ENCODE data around the gene EFCAB6. TPM values are rescaled to one million over a fixed set of nuclear protein-coding genes. Genes with fewer than 3 reads are reported as not detected.

EFCAB6 gene
- polyA plus RNA-seq, 2 of the 4 experiments (the other 2 are of a cell fraction): 0.46 to 1.2 TPM

GRCh38 chr22:43587574-43587973 lies 224.5 kb downstream of the EFCAB6 start:
- TF ChIP-seq EHMT2 (IDR thresholded peaks at IDR 0.05; ENCODE audit: low read depth) (no peak), CHD2 (IDR thresholded peaks at IDR 0.05; ENCODE audit: low read length, partially characterized antibody) (no peak), BHLHE40 (IDR thresholded peaks at IDR 0.05; ENCODE audit: low read depth, low read length) (no peak), POLR2AphosphoS2 (conservative IDR thresholded peaks at IDR 0.05; ENCODE audit: low read length) (no peak), CBX8 (IDR thresholded peaks at IDR 0.05) (no peak), MAX (IDR thresholded peaks at IDR 0.05) (no peak), MAZ (IDR thresholded peaks at IDR 0.05; ENCODE audit: borderline replicate concordance, low read depth, low read length) (no peak), HOXB13 (CRISPR knock-in tag; IDR thresholded peaks at IDR 0.05; ENCODE audit: low read depth) (no peak), SMC3 (IDR thresholded peaks at IDR 0.05) (no peak), ZC3H11A (IDR thresholded peaks at IDR 0.05) (no peak), ZSCAN20 (CRISPR knock-in tag; IDR thresholded peaks at IDR 0.05) (no peak), NR3C1 (IDR thresholded peaks at IDR 0.05) (no peak), HEYL (CRISPR knock-in tag; IDR thresholded peaks at IDR 0.05) (no peak), KDM5A (IDR thresholded peaks at IDR 0.05) (no peak)
- TF ChIP-seq, protein P1, sequence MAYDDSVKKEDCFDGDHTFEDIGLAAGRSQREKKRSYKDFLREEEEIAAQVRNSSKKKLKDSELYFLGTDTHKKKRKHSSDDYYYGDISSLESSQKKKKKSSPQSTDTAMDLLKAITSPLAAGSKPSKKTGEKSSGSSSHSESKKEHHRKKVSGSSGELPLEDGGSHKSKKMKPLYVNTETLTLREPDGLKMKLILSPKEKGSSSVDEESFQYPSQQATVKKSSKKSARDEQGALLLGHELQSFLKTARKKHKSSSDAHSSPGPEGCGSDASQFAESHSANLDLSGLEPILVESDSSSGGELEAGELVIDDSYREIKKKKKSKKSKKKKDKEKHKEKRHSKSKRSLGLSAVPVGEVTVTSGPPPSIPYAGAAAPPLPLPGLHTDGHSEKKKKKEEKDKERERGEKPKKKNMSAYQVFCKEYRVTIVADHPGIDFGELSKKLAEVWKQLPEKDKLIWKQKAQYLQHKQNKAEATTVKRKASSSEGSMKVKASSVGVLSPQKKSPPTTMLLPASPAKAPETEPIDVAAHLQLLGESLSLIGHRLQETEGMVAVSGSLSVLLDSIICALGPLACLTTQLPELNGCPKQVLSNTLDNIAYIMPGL (CRISPR knock-in tag; IDR thresholded peaks at IDR 0.05; ENCODE audit: borderline replicate concordance): no peak
- TF ChIP-seq, protein P2, sequence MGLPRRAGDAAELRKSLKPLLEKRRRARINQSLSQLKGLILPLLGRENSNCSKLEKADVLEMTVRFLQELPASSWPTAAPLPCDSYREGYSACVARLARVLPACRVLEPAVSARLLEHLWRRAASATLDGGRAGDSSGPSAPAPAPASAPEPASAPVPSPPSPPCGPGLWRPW (IDR thresholded peaks at IDR 0.05): no peak
- TF ChIP-seq, protein P3, sequence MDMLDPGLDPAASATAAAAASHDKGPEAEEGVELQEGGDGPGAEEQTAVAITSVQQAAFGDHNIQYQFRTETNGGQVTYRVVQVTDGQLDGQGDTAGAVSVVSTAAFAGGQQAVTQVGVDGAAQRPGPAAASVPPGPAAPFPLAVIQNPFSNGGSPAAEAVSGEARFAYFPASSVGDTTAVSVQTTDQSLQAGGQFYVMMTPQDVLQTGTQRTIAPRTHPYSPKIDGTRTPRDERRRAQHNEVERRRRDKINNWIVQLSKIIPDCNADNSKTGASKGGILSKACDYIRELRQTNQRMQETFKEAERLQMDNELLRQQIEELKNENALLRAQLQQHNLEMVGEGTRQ (IDR thresholded peaks at IDR 0.05): no peak
- Histone ChIP-seq H3K4me1 (no peaks in the 10 kb centered on the region), H3K4me2 (no peak overlapping the region), H3K27ac (no peak overlapping the region), H3K9me3 (peaks cover 14% of the 10 kb centered on the region), H3K4me3 (no peak overlapping the region)
- POLR2A ChIA-PET: no interaction called here
- CTCF ChIA-PET: interaction anchor here (0.5 to 1.3 kb wide), 2 partner anchors 13 to 127 kb away, joined by 3 read pairs; no protein-coding TSS in a partner anchor
- DNase-seq (ENCODE audit: low read depth in 1 of 2, low spot score in 1 of 2) (peak in 1 of 2 experiments; percentile 12), FAIRE-seq (no peak), ATAC-seq (no peak)
- 3% methylated on average over 1 of the region's 1 CpG for WGBS (ENCODE audit: missing lambda C conversion rate)

DNA sequence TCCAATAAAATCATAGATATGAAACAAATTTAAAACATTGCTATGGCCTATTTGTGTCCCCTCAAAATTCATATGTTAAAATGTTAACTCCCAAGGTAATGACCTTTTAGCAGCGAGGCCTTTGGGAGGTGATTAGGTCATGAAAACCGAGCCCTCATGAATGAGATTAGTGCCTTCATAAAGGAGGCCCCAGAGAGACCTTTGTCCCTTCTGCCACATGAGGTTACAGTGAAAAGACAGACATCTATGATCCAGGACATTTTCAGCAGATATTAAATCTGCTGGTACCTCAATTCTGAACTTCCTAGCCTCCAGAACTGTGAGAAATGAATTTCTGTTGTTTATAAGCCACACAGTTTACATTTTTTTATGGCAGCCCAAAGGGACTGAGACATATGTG lies 228.6 kb downstream of the EFCAB6 start:
- DNase-seq (ENCODE audit: low read depth in 1 of 2, low spot score in 1 of 2): no peak
- TF ChIP-seq POLR2AphosphoS2 (conservative IDR thresholded peaks at IDR 0.05; ENCODE audit: low read length): no peak
- TF ChIP-seq FOSL2 (IDR thresholded peaks at IDR 0.05): no peak
- TF ChIP-seq FOSL2 (CRISPR knock-in tag; IDR thresholded peaks at IDR 0.05): no peak
- no peak for TF ChIP-seq HEYL (CRISPR knock-in tag; IDR thresholded peaks at IDR 0.05)
- TF ChIP-seq CTCF (IDR thresholded peaks at IDR 0.05): no peak
- TF ChIP-seq EP300 (IDR thresholded peaks at IDR 0.05): no peak
- TF ChIP-seq TP53 (CRISPR knock-in tag; IDR thresholded peaks at IDR 0.05): no peak
- no peak for TF ChIP-seq CBX2 (IDR thresholded peaks at IDR 0.05; ENCODE audit: borderline replicate concordance, low read depth)
- TF ChIP-seq, protein P4, sequence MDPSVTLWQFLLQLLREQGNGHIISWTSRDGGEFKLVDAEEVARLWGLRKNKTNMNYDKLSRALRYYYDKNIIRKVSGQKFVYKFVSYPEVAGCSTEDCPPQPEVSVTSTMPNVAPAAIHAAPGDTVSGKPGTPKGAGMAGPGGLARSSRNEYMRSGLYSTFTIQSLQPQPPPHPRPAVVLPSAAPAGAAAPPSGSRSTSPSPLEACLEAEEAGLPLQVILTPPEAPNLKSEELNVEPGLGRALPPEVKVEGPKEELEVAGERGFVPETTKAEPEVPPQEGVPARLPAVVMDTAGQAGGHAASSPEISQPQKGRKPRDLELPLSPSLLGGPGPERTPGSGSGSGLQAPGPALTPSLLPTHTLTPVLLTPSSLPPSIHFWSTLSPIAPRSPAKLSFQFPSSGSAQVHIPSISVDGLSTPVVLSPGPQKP (IDR thresholded peaks at IDR 0.05; ENCODE audit: low read depth, low read length): no peak
- no peak for TF ChIP-seq ZC3H11A (IDR thresholded peaks at IDR 0.05)
- TF ChIP-seq CHD4 (IDR thresholded peaks at IDR 0.05; ENCODE audit: borderline replicate concordance): no peak
- no peak for TF ChIP-seq RAD21 (conservative IDR thresholded peaks at IDR 0.05 in 1 of 2, IDR thresholded peaks at IDR 0.05 in 1 of 2)
- TF ChIP-seq SREBF2 (IDR thresholded peaks at IDR 0.05): no peak
- no peak for TF ChIP-seq ZFP36 (IDR thresholded peaks at IDR 0.05; ENCODE audit: borderline replicate concordance, partially characterized antibody)
- TF ChIP-seq, protein P5, sequence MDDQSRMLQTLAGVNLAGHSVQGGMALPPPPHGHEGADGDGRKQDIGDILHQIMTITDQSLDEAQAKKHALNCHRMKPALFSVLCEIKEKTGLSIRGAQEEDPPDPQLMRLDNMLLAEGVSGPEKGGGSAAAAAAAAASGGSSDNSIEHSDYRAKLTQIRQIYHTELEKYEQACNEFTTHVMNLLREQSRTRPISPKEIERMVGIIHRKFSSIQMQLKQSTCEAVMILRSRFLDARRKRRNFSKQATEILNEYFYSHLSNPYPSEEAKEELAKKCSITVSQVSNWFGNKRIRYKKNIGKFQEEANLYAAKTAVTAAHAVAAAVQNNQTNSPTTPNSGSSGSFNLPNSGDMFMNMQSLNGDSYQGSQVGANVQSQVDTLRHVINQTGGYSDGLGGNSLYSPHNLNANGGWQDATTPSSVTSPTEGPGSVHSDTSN (IDR thresholded peaks at IDR 0.05): no peak
- TF ChIP-seq HOXB13 (CRISPR knock-in tag; IDR thresholded peaks at IDR 0.05; ENCODE audit: low read depth): no peak
- no peak for TF ChIP-seq NR3C1 (IDR thresholded peaks at IDR 0.05)
- no peak for TF ChIP-seq EHF (CRISPR knock-in tag; IDR thresholded peaks at IDR 0.05)
- no peak for TF ChIP-seq HOXA7 (CRISPR knock-in tag; IDR thresholded peaks at IDR 0.05)
- Histone ChIP-seq H3K4me2 (no peak overlapping the region), H3K9me3 (peaks cover 14% of the 10 kb centered on the region), H3K27ac (no peak overlapping the region), H3K4me1 (no peaks in the 10 kb centered on the region), H3K4me3 (no peak overlapping the region)
- ATAC-seq: no peak
- no peak for FAIRE-seq
- ChIA-PET CTCF (no interaction called here), POLR2A (no interaction called here)
- 14% methylated on average over 2 of the region's 2 CpGs for WGBS (ENCODE audit: missing lambda C conversion rate)
